GM18951 (cell line): ENCODE data around the gene IZUMO4.

Experiments used
- POLR2A ChIP-seq: IDR thresholded peaks from 4 replicates; pipeline ENCODE4 v1.6.1; 2011; ENCODE audit warnings: mild to moderate bottlenecking; ENCODE audit not compliant: insufficient read length, insufficient read depth; ENCODE audit errors: extremely low read depth
- in situ Hi-C: fragments of 300-500 bp; cut with MboI; formaldehyde crosslinking; loops from one replicate; pipeline ENCODE4 v1.12.0; 2022; ENCODE audit warnings: low sequenced_read_pairs, mixed read lengths, inconsistent platforms; ENCODE audit not compliant: unreplicated experiment

IZUMO4 gene

GRCh38 chr19:2111886-2112285, 15.2 kb downstream of the IZUMO4 start:
- no peak for TF ChIP-seq POLR2A
- in situ Hi-C loops, result no loop called here

DNA sequence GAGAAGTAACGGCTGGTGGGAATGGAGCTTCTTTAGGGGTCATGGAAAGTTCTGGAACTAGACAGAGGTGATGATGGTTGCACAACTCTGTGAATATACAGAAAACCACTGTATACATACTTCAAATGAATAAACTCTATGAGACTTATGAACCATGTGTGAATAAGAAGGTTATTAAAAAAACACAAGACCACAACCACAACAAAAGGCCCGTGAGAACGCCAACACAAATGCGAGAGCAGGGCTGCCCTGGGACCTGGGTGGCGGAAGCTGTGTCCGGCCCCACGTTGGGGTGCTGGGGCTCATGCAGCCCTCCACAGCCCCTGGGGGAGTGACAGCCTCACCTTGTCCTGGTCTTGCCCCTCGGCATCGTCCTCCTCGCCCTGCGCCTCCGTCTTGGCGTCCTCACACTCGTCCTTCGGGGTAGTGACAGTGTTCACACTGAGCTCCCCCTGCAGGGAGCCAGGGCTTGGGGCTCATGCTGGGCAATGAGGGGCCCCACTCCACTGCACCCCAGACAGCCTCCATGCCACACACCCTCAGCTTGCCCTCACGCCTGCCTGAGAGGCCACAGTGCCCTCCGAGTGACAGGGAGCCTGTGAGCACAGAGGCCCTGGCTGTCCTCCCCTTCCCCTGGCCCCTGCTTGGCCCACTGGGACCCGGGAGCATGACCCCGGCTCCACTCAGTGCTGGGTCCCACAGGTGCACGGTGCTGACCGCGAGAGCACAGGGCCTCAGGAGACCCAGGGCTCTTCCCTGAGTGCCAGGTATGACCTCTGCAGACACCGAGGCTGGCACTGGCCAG, 16.0 kb downstream of the IZUMO4 start:
- TF ChIP-seq POLR2A, result no peak
- in situ Hi-C loops, result no loop called here

- in situ Hi-C loops, result no loop called here
- no peak for TF ChIP-seq POLR2A
Observed at GRCh38 chr19:2113439-2114211, 16.9 kb downstream of the IZUMO4 start.

GRCh38 chr19:2114218-2114617, 17.5 kb downstream of the IZUMO4 start:
- in situ Hi-C loops, result no loop called here
- TF ChIP-seq POLR2A, result no peak

DNA sequence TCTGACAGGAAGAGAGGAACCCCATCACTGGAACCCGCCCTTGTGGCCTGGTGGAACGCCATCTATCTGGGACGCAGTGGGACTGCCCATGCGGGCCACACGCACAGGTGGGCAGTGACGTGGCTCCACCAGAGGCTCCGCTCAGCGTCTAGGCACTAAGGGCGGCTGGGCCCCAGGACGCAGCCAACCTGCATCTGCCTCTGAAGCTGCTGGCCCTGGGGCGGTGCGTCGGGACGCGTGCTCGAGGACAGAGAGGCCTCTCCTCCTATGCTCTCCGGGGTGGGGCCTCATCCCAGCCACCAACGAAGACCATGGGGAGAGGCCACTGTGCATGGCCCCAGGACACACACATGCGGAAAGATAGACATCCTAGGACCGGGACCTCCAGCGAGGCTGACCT, 18.1 kb downstream of the IZUMO4 start:
- in situ Hi-C loops, result no loop called here
- TF ChIP-seq POLR2A, result no peak

- TF ChIP-seq POLR2A, result no peak
- in situ Hi-C loops, result no loop called here
Observed at GRCh38 chr19:2115324-2115723, 18.6 kb downstream of the IZUMO4 start.

- in situ Hi-C loops, result no loop called here
- no peak for TF ChIP-seq POLR2A
Observed at GRCh38 chr19:2115911-2116426, 19.3 kb downstream of the IZUMO4 start.

DNA sequence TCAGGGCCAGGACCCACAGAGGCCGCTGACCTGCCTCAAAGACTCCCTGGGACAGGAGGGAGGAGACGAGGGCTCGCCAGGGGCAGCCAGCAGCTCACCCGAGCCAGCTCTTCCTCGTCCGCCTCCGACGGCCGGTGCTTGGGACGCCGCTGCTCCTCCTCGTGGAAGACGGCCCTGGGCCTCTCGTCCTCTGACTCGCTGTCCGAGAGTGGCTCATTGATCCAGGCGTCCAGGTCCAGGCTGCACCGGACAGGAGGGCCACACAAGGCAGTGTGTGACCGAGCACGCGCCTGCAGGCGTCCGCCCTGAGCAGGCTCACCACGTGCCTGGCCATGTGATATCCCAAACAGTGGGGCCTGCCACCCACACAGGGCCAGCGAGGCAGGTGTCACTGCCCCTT, 19.8 kb downstream of the IZUMO4 start:
- no peak for TF ChIP-seq POLR2A
- in situ Hi-C loops, result no loop called here

DNA sequence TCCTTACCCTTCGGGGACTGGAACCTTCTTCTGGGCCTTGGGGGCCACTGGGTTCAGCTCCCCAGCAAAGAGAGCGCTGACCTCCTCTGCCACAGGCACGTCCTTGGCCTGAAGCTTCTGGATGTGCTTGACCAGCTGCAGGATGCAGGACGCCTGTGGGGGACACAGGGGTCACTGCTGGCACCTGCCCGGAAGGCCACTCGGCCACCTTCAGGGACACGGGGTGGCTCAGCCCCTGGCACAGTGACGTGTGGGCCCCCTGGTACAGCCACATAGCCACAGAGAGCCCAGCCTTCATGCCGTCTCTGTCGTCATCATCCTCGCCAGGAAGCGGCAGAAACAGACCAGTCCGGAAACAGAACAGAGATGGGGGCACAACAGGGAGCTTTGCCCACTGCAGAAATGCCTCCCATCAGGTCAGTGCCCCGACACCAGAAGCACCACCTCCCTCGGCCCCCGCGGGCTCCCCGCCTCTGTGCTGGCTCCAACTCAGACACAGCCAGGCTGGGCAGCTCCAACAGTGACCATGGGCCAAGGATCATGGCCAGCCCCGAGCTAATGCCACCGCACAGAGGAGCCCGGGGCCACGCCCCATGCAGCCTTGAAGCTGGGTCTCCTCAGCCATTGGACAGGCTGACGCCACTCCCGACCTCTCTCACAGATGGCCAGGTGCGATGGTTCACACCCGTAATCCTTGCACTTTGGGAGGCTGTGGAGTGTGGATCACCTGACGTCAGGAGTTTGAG, 20.7 kb downstream of the IZUMO4 start:
- no peak for TF ChIP-seq POLR2A
- in situ Hi-C loops, result no loop called here

DNA sequence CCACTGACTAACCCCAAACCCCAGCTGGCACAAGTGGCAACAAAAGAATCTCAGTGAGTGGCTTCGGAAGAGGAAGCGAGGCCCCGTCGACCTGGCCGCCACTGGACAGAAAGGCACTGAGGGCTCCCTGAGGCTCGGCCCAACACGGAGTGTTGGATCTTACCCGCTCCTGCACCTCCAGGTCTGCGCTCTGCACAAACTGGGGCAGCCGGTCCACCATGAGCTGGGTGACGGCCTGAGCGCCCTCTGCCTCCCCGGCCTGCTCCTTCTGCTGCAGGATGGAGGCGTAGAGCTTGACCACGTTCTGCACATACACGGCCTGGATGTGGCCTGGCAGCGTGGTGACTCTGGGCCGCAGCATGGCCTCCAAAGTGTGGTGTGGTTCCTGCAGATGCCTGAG, 21.7 kb downstream of the IZUMO4 start:
- in situ Hi-C loops, result no loop called here
- no peak for TF ChIP-seq POLR2A

- in situ Hi-C loops, result no loop called here
- TF ChIP-seq POLR2A, result no peak
Observed at GRCh38 chr19:2119921-2120785, 23.4 kb downstream of the IZUMO4 start.

GRCh38 chr19:2120821-2121220, 24.1 kb downstream of the IZUMO4 start:
- in situ Hi-C loops, result no loop called here
- TF ChIP-seq POLR2A, result no peak
